HCT116 (cell line): ENCODE data around the gene GPR150. TPM values are rescaled to one million over a fixed set of nuclear protein-coding genes. Genes with fewer than 3 reads are reported as not detected.
A peak's percentile ranks its signal among the peaks of the same experiment; 100 is the strongest.
"Not testable (repeated sequence)": the region's sequence is repeated elsewhere in the genome, so short reads cannot be mapped to it uniquely, and the experiment has no call there.

Source experiments
- ATAC-seq: fragments of 200-7000 bp; cut with Tn5 transposase; 2 replicates; pipeline ENCODE4 v1.9.1; 2020; ENCODE audit warnings: mild to moderate bottlenecking, moderate library complexity
- BruUV-seq: library from RNA; stranded (reverse); fragments of 400-500 nt; replicated peaks from 2 replicates; lab custom pipeline; 2021; lab: Mats Ljungman, UMichigan
- CTCF ChIA-PET: fragments of 300-600 bp; sonication (Branson Sonifier 250); formaldehyde crosslinking; loops from one replicate; lab custom pipeline; 2021; ENCODE audit warnings: antibody characterized with exemption; lab: Charles Lee
- POLR2A ChIA-PET: fragments of 300-600, 350-600 bp; sonication (Branson Sonifier 250); formaldehyde crosslinking; loops from one replicate; lab custom pipeline; 2021; ENCODE audit warnings: antibody characterized with exemption; lab: Charles Lee
- RAD21 ChIA-PET, 2 experiments: fragments of 300-600 bp; sonication (Branson Sonifier 250); formaldehyde crosslinking; loops; one replicate each; lab custom pipeline; 2023; ENCODE audit warnings: low total read pairs in 2 of 2; ENCODE audit not compliant: uncharacterized antibody in 2 of 2, unreplicated experiment in 2 of 2, low non-redundant PET in 1 of 2; lab: Charles Lee
- DNase-seq: peaks from one replicate; pipeline ENCODE4 v3.0.0-alpha.2; 2010; ENCODE audit warnings: low read depth, low spot score
- H2AFZ ChIP-seq: fragments of 200-600 bp; shearing (Covaris generic), sonication (generic); 2 replicates; pipeline ENCODE4 v1.6.1; 2017; ENCODE audit warnings: low read depth, mixed run types, mixed read lengths, antibody characterized with exemption, low read length; ENCODE audit not compliant: poor library complexity, severe bottlenecking
- H3K27ac ChIP-seq: 2 replicates; pipeline ENCODE4 v1.5.1; 2012; ENCODE audit warnings: low read depth, low read length
- H3K27me3 ChIP-seq: fragments of 200-600 bp; sonication (generic); 2 replicates; pipeline ENCODE4 v1.6.1; 2016; ENCODE audit warnings: mixed run types, low read length, mixed read lengths; ENCODE audit not compliant: insufficient read depth
- H3K36me3 ChIP-seq, 2 experiments: fragments of 200-500 bp in 1 of 2; fragments of 200-600 bp in 1 of 2; sonication (Bioruptor generic) in 1 of 2; sonication (generic) in 1 of 2; 2 replicates each; pipeline versions ENCODE4 v1.5.1 to v1.6.1; 2014 to 2016; ENCODE audit warnings: low read length in 2 of 2, inconsistent platforms in 1 of 2, mixed read lengths in 1 of 2, mixed run types in 1 of 2; ENCODE audit not compliant: insufficient read depth in 2 of 2, control insufficient read depth in 1 of 2
- H3K4me1 ChIP-seq, 2 experiments: fragments of 200-600 bp in 1 of 2; sonication (generic) in 1 of 2; 2 replicates each; pipeline versions ENCODE4 v1.5.1 to v1.6.1; 2012 to 2017; ENCODE audit warnings: low read length in 2 of 2, inconsistent platforms in 1 of 2, mild to moderate bottlenecking in 1 of 2, mixed read lengths in 1 of 2, mixed run types in 1 of 2, moderate library complexity in 1 of 2; ENCODE audit not compliant: insufficient read depth in 2 of 2, control insufficient read depth in 1 of 2
- H3K4me2 ChIP-seq: fragments of 200-600 bp; sonication (generic); 2 replicates; pipeline ENCODE4 v1.6.1; 2017; ENCODE audit warnings: mixed run types, low read length, mixed read lengths
- H3K4me3 ChIP-seq, 2 experiments: fragments of 200-600 bp in 1 of 2; sonication (generic) in 1 of 2; replicated peaks in 1 of 2; 2 replicates each; pipeline ENCODE4 v1.5.1; 2011 to 2016; ENCODE audit warnings: low read length in 2 of 2, control low read depth in 1 of 2, low read depth in 1 of 2, mild to moderate bottlenecking in 1 of 2, mixed read lengths in 1 of 2, mixed run types in 1 of 2
- H3K79me2 ChIP-seq: fragments of 200-600 bp; sonication (generic); 2 replicates; pipeline ENCODE4 v1.6.1; 2017; ENCODE audit warnings: mild to moderate bottlenecking, mixed run types, low read length, moderate library complexity, mixed read lengths; ENCODE audit not compliant: insufficient read depth
- H3K9ac ChIP-seq: fragments of 200-600 bp; sonication (generic); 2 replicates; pipeline ENCODE4 v1.6.1; 2016; ENCODE audit warnings: low read length, mixed read lengths
- H3K9me2 ChIP-seq: fragments of 200-600 bp; sonication (generic), shearing (Covaris generic); 2 replicates; pipeline ENCODE4 v1.6.1; 2017; ENCODE audit warnings: mixed run types, mild to moderate bottlenecking, moderate library complexity; ENCODE audit not compliant: insufficient read depth
- H3K9me3 ChIP-seq, 2 experiments: fragments of 200-500 bp in 1 of 2; fragments of 200-600 bp in 1 of 2; sonication (Bioruptor generic) in 1 of 2; sonication (generic) in 1 of 2; 2 replicates each; pipeline ENCODE4 v1.6.1; 2014 to 2017; ENCODE audit warnings: low read length in 2 of 2, mixed read lengths in 2 of 2, inconsistent platforms in 1 of 2, low read depth in 1 of 2, mild to moderate bottlenecking in 1 of 2, mixed run types in 1 of 2, moderate library complexity in 1 of 2; ENCODE audit not compliant: control insufficient read depth in 1 of 2, insufficient read depth in 1 of 2
- H4K20me1 ChIP-seq: fragments of 200-600 bp; sonication (generic), shearing (Covaris generic); 2 replicates; pipeline ENCODE4 v1.6.1; 2017; ENCODE audit warnings: mixed run types, mild to moderate bottlenecking, moderate library complexity; ENCODE audit not compliant: insufficient read depth
- CBX3 ChIP-seq: IDR thresholded peaks from 2 replicates; pipeline ENCODE4 v1.6.1; 2012; ENCODE audit warnings: low read depth
- RAD21 ChIP-seq: IDR thresholded peaks from 2 replicates; pipeline ENCODE4 v1.6.1; 2012; ENCODE audit warnings: low read depth, mild to moderate bottlenecking
- SP1 ChIP-seq: IDR thresholded peaks from 2 replicates; pipeline ENCODE4 v1.6.1; 2012; ENCODE audit warnings: low read depth
- intact Hi-C: fragments of 100-400 bp; cut with micrococcal nuclease; formaldehyde crosslinking; loops from 2 replicates; pipeline ENCODE4 v1.10.0; 2022
- total RNA-seq: library from RNA; stranded (reverse); gene quantifications from one replicate; pipeline ENCODE4 v1.2.1, GENCODE V29; 2021; ENCODE audit not compliant: unreplicated experiment
- TF ChIP-seq, protein P1 (sequence below): IDR thresholded peaks from 2 replicates; pipeline ENCODE4 v1.6.1; 2012

Gene GPR150
- total RNA-seq, 1 experiment from 2014 or later: not detected

DNA sequence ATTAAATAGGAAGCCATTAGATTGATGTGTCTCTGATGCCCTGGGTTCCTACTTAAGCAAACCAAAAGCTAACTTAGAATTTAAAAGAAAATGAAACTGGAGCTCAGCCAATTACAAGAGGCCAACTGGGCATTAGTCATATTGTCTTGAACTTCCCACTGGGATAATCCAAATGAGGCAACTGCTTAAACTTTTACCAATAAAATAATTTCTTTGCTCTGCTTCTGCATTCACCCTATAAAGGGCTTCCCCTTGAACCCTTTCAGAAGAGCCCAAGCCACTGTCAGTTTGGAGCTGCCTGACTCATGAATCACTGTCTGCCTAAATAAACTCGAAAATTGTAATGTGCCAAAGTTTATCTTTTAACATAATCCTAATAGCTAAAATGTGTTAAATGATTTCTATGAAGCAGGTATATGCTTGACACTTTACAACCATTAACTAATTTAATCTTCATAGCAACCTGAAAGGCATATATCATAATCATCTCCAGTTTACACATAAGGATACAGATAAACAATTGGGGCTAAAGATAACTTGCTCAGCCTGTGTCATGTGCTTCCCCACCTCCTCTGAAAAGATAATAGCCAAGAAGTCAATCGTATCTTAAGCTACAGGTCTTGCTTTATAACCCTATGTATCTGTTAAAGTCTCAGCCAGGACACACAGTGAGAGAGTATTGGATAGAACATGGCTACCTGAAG is 11.5 kb downstream of the GPR150 start:
- peaks cover 0 to 10% of the 10 kb centered on the region in 2 experiments; a peak in 2 of 4 replicates for H3K4me1 ChIP-seq
- POLR2A ChIA-PET: no interaction called here

DNA sequence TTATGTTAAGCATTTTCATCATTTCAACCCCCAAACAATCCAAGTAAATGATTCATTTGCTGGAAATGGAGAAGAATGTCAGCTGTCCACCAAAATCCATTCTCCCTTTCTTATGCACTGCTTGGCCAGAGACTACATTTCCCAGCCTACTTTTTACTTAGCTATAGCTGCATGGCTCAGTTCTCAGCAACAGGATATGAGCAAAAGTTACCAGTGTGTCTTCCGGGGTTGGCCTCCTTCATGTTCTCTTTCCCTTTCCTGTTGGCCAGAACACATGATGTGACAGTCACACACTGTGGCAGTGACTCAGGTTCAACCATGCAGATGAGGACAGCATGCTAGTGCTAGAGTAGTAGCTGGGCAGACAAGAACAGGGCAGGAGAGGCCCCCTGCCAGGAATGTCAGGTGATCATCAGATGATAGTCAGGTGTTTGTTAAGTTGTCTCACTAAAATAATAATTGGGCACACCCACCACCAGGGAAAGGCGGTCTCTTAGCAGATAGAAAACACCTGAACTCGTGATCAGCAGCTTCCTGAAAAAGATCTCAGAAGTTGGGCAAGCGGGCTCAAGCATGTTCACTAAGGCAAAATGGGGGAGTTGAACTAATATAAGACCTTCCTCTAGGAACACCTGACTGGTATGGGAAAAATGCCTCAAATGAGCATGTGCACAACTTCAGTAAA is 12.2 kb downstream of the GPR150 start:
- POLR2A ChIA-PET: no interaction called here
- H3K9me2 ChIP-seq: no peaks in the 10 kb centered on the region
- TF ChIP-seq RAD21 (no peak), CBX3 (no peak)
- TF ChIP-seq, protein P1, sequence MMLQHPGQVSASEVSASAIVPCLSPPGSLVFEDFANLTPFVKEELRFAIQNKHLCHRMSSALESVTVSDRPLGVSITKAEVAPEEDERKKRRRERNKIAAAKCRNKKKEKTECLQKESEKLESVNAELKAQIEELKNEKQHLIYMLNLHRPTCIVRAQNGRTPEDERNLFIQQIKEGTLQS: no peak
- TF ChIP-seq, all 23 proteins: peak for 0
- H4K20me1 ChIP-seq: no peaks in the 10 kb centered on the region
- RAD21 ChIA-PET: no interaction called here
- H3K4me3 ChIP-seq: no peak overlapping the region
- intact Hi-C loops: no loop called here
- no peak for DNase-seq
- no peaks in the 10 kb centered on the region for H3K79me2 ChIP-seq
- no peaks in the 10 kb centered on the region for H3K27me3 ChIP-seq
- CTCF ChIA-PET: no interaction called here
- peak; percentile 58 for ATAC-seq
- no peaks in the 10 kb centered on the region for H3K36me3 ChIP-seq
- H3K4me1 ChIP-seq: peaks cover 0 to 10% of the 10 kb centered on the region in 2 experiments; a peak in 2 of 4 replicates
- BruUV-seq: no TSS peak
- H3K27ac ChIP-seq: no peak overlapping the region
- H3K9me3 ChIP-seq: no peaks in the 10 kb centered on the region
- no peak overlapping the region for H3K9ac ChIP-seq
- peak overlapping the region; percentile 27 for H2AFZ ChIP-seq
- H3K4me2 ChIP-seq: no peak overlapping the region

More for the DNA sequence above, 11.5 kb downstream of the GPR150 start:
- no peak overlapping the region for H3K4me3 ChIP-seq
- H3K9me3 ChIP-seq: no peaks in the 10 kb centered on the region
- no peaks in the 10 kb centered on the region for H3K79me2 ChIP-seq
- no peak overlapping the region for H3K27ac ChIP-seq
- no TSS peak for BruUV-seq
- H2AFZ ChIP-seq: peak overlapping the region; percentile 39
- no peaks in the 10 kb centered on the region for H4K20me1 ChIP-seq
- no peaks in the 10 kb centered on the region for H3K9me2 ChIP-seq
- CTCF ChIA-PET: interaction anchor here (1.0 kb wide), 1 partner anchor 16 kb away, joined by 3 read pairs; the partner anchor contains the start of gene RFESD
- no peaks in the 10 kb centered on the region for H3K27me3 ChIP-seq
- no peak overlapping the region for H3K9ac ChIP-seq
- DNase-seq: no peak
- no peak for ATAC-seq
- H3K4me2 ChIP-seq: no peak overlapping the region
- no peak for TF ChIP-seq SP1
- TF ChIP-seq, all 23 proteins: peak for 0
- no peaks in the 10 kb centered on the region for H3K36me3 ChIP-seq
- RAD21 ChIA-PET: no interaction called here
- intact Hi-C loops: no loop called here

DNA sequence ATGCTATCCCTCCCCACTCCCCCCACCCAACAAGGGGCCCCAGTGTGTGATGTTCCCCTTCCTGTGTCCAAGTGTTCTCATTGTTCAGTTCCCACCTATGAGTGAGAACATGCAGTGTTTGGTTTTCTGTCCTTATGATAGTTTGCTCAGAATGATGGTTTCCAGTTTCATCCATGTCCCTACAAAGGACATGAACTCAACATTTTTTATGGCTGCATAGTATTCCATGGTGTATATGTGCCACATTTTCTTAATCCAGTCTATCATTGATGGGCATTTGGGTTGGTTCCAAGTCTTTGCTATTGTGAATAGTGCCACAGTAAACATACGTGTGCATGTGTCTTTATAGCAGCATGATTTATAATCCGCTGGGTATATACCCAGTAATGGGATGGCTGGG is 13.1 kb downstream of the GPR150 start:
- H3K36me3 ChIP-seq, DNase-seq, ATAC-seq, H3K79me2 ChIP-seq, H3K4me2 ChIP-seq, H3K4me3 ChIP-seq, H3K9me3 ChIP-seq, intact Hi-C loops, POLR2A ChIA-PET, H3K9ac ChIP-seq, BruUV-seq, RAD21 ChIA-PET, CTCF ChIA-PET, H2AFZ ChIP-seq, H3K9me2 ChIP-seq, H3K27me3 ChIP-seq, H3K27ac ChIP-seq, H4K20me1 ChIP-seq: not testable (repeated sequence)
- peaks cover 0 to 10% of the 10 kb centered on the region in 2 experiments; a peak in 2 of 4 replicates for H3K4me1 ChIP-seq
